Measurements from ENCODE around the gene SLC9A6. TPM values are rescaled to one million over a fixed set of nuclear protein-coding genes. Genes with fewer than 3 reads are reported as not detected.

SLC9A6 gene
- total RNA-seq, 4 donors from 2014 or later: 13.5 to 26.3 (median 21.7) TPM

- Histone ChIP-seq H3K27ac (no peak overlapping the region), H3K27me3 (no peaks in the 10 kb centered on the region), H3K9me3 (no peaks in the 10 kb centered on the region), H3K36me3 (no peaks in the 10 kb centered on the region), H3K4me3 (no peak overlapping the region), H3K4me1 (peaks cover 0 to 5% (median 0%) of the 10 kb centered on the region in 4 donors)
- no peak for DNase-seq
- intact Hi-C loops (cut with DNase I; ENCODE audit: low total_unique reads): loop anchor here (5.0 kb wide), 1 partner anchor 247 kb away; no protein-coding TSS in a partner anchor
- TF ChIP-seq EP300 (IDR thresholded peaks at IDR 0.05; ENCODE audit: low read depth) (no peak), CTCF (IDR thresholded peaks at IDR 0.05) (no peak), POLR2A (IDR thresholded peaks at IDR 0.05) (no peak), POLR2AphosphoS5 (IDR thresholded peaks at IDR 0.05) (no peak)
- in situ Hi-C loops (cut with MboI; ENCODE audit: low pct_ligation_motif_present in 1 of 4, low pct_unique_long_range_greater_than_20kb in 1 of 4, low sequenced_read_pairs in 3 of 4): loop anchor here in 3 of 4 donors (10.0 to 25.0 kb wide), 4 partner anchors 137 to 237 kb away; partner anchors contain the start of gene MAP7D3 (in 1 of the 3)
- 65 to 90% methylated on average over 2 to 3 of the region's 3 CpGs for WGBS, 2 donors (ENCODE audit: low coverage in 1 of 2)
Measured at GRCh38 chrX:136025091-136025490, 39.9 kb downstream of the SLC9A6 start.

- peak overlapping the region; percentile 73 to 84 (median 78) for H3K27ac ChIP-seq
- no peak overlapping the region for H3K4me3 ChIP-seq
- no peaks in the 10 kb centered on the region for H3K27me3 ChIP-seq
- no peak for DNase-seq
- no peaks in the 10 kb centered on the region for H3K9me3 ChIP-seq
- TF ChIP-seq CTCF (IDR thresholded peaks at IDR 0.05) (peak; percentile 40 to 63 (median 53)), EP300 (IDR thresholded peaks at IDR 0.05; ENCODE audit: low read depth) (no peak)
- in situ Hi-C loops (cut with MboI; ENCODE audit: low pct_ligation_motif_present in 1 of 4, low pct_unique_long_range_greater_than_20kb in 1 of 4, low sequenced_read_pairs in 3 of 4): loop anchor here in 3 of 4 donors (10.0 to 25.0 kb wide), 4 partner anchors 134 to 234 kb away; partner anchors contain the start of gene MAP7D3 (in 1 of the 3)
- no peaks in the 10 kb centered on the region for H3K36me3 ChIP-seq
- peaks cover 0 to 8% (median 3%) of the 10 kb centered on the region in 4 donors for H3K4me1 ChIP-seq
- intact Hi-C loops (cut with DNase I; ENCODE audit: low total_unique reads): loop anchor here (5.0 kb wide), 1 partner anchor 244 kb away; no protein-coding TSS in a partner anchor
Measured at GRCh38 chrX:136028383-136028984, 43.2 kb downstream of the SLC9A6 start.

DNA sequence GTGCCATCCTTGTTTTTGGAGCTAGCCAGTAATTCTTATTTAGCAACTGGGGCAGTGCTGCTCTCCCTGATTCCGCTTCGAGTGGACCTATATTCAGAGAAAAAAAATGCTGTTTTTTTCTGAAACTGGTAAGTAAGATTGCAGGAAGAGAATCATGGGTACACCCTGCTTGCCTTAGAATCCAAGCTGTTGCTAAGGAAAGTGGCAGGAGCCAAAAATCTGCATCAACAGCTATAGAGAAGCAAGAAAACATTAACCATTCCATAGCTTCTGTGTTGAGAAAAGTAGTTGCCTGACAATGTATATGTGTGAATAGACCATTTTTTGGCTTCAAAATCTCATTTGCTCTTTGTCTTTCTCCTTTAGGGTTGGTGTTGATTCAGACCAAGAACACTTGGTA, 44.5 kb downstream of the SLC9A6 start:
- Histone ChIP-seq H3K27me3 (no peaks in the 10 kb centered on the region), H3K36me3 (no peaks in the 10 kb centered on the region), H3K9me3 (no peaks in the 10 kb centered on the region), H3K27ac (peak overlapping the region; percentile 73 to 84 (median 78)), H3K4me1 (peaks cover 0 to 8% (median 3%) of the 10 kb centered on the region in 4 donors), H3K4me3 (no peak overlapping the region)
- TF ChIP-seq POLR2A (IDR thresholded peaks at IDR 0.05): no peak
- TF ChIP-seq POLR2AphosphoS5 (IDR thresholded peaks at IDR 0.05): no peak
- no peak for TF ChIP-seq CTCF (IDR thresholded peaks at IDR 0.05)
- TF ChIP-seq EP300 (IDR thresholded peaks at IDR 0.05; ENCODE audit: low read depth): no peak
- intact Hi-C loops (cut with DNase I; ENCODE audit: low total_unique reads): loop anchor here (5.0 kb wide), 3 partner anchors 128 to 243 kb away; no protein-coding TSS in a partner anchor
- in situ Hi-C loops (cut with MboI; ENCODE audit: low pct_ligation_motif_present in 1 of 4, low pct_unique_long_range_greater_than_20kb in 1 of 4, low sequenced_read_pairs in 3 of 4): loop anchor here in 3 of 4 donors (10.0 to 25.0 kb wide), 4 partner anchors 133 to 233 kb away; partner anchors contain the start of gene MAP7D3 (in 1 of the 3)
- WGBS, 2 donors (ENCODE audit: low coverage in 1 of 2): 60% methylated on average over 2 of the region's 2 CpGs; no CpG with 5 or more reads in 1 of the 2 donors
- no peak for DNase-seq

DNA sequence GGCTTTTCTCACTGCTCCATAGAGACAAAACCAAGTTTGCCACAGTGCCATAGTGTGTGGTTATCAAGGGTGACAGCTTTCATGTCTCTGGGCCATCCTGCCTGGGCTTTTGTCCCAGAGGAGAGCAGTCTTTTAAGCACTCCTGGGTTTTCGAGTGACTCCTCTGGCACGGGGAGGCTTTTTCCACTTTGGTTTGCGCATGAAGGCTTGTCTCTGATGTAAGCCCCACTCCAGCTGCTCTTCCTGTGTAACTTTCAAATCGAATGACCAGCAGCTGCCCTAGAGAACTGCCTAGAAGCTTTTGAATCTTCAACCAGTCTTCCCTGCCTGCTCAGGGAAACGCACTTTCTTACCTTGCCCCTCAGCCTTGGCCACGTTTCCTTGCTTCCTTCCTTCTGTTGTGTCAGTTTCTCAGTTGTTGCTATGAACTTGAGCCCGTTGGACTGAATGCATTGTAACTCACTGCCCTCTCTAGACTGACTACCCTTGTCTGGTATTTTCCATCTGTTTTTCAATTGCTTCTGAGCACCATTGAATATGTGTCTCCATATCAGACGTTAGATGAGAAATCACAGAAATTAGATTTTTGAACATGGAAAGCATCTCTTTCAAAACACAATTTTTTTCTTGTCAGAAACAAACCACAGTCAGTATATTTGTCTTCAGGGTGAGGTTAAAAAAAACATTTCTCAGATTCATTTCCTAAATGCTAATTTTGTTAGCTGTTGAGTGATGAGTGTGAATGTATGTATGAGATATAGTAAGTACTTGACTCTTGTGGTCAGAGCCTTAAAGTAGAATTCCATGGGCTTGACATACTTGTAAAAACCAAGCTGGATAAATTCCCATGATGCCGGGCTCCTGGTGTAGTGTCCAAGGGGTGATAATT, 45.3 kb downstream of the SLC9A6 start:
- Histone ChIP-seq H3K4me1 (peaks cover 0 to 8% (median 3%) of the 10 kb centered on the region in 4 donors), H3K27me3 (no peaks in the 10 kb centered on the region), H3K9me3 (no peaks in the 10 kb centered on the region), H3K4me3 (no peak overlapping the region), H3K27ac (peak overlapping the region; percentile 73 to 84 (median 78)), H3K36me3 (no peaks in the 10 kb centered on the region)
- WGBS, 2 donors (ENCODE audit: low coverage in 1 of 2): 57% methylated on average over 9 of the region's 9 CpGs; no CpG with 5 or more reads in 1 of the 2 donors
- in situ Hi-C loops (cut with MboI; ENCODE audit: low pct_ligation_motif_present in 1 of 4, low pct_unique_long_range_greater_than_20kb in 1 of 4, low sequenced_read_pairs in 3 of 4) (loop anchor here in 2 of 4 donors (25.0 kb wide), 3 partner anchors 132 to 232 kb away; partner anchors contain the start of gene MAP7D3 (in 1 of the 2)), intact Hi-C loops (cut with DNase I; ENCODE audit: low total_unique reads) (loop anchor here (5.0 kb wide), 2 partner anchors 127 to 172 kb away; no protein-coding TSS in a partner anchor)
- DNase-seq: peak; percentile 36
- TF ChIP-seq CTCF (IDR thresholded peaks at IDR 0.05) (no peak), EP300 (IDR thresholded peaks at IDR 0.05; ENCODE audit: low read depth) (no peak), POLR2A (IDR thresholded peaks at IDR 0.05) (peak; percentile 22), POLR2AphosphoS5 (IDR thresholded peaks at IDR 0.05) (peak in 2 of 3 donors; percentile 20 to 48)

All from transverse colon (tissue), 4 donors.